Keratinocyte (primary cell): Measurements from ENCODE around the gene HBQ1. TPM values are rescaled to one million over a fixed set of nuclear protein-coding genes. Genes with fewer than 3 reads are reported as not detected.

ENCODE experiments used
- DNase-seq: peaks from one replicate; pipeline ENCODE4 v3.0.0-alpha.2; 2011; ENCODE audit warnings: low read depth, missing footprints, low spot score
- FAIRE-seq: peaks from 2 replicates; lab custom pipeline; 2011; peaks lifted over from hg19 to GRCh38; lab: Jason Lieb, UNC
- H2AFZ ChIP-seq: 2 replicates; pipeline ENCODE4 v1.6.0; 2012; ENCODE audit warnings: low read length, control low read depth, inconsistent platforms; ENCODE audit not compliant: control insufficient read depth
- H3K27ac ChIP-seq: 2 replicates; pipeline ENCODE4 v1.5.1; 2011; ENCODE audit warnings: low read length; ENCODE audit not compliant: control insufficient read depth, insufficient read depth
- H3K27me3 ChIP-seq: 3 replicates; pipeline ENCODE4 v1.6.0; 2011; ENCODE audit warnings: low read length; ENCODE audit not compliant: control insufficient read depth, insufficient read depth; ENCODE audit errors: extremely low read depth
- H3K36me3 ChIP-seq, 2 experiments: 2 replicates in 1 of 2; 3 replicates in 1 of 2; pipeline ENCODE4 v1.5.1; 2011; ENCODE audit warnings: low read length in 2 of 2, mild to moderate bottlenecking in 1 of 2; ENCODE audit not compliant: control insufficient read depth in 2 of 2, insufficient read depth in 2 of 2; ENCODE audit errors: extremely low read depth in 1 of 2
- H3K4me1 ChIP-seq: 3 replicates; pipeline ENCODE4 v1.5.1; 2011; ENCODE audit warnings: low read length; ENCODE audit not compliant: control insufficient read depth, insufficient read depth; ENCODE audit errors: extremely low read depth
- H3K4me2 ChIP-seq: 3 replicates; pipeline ENCODE4 v1.6.0; 2011; ENCODE audit warnings: low read depth, low read length; ENCODE audit not compliant: control insufficient read depth, insufficient read depth; ENCODE audit errors: extremely low read depth
- H3K4me3 ChIP-seq, 3 experiments: fragments of 200-600 bp in 1 of 3; sonication (generic) in 1 of 3; 2 replicates in 2 of 3; 3 replicates in 1 of 3; pipeline ENCODE4 v1.5.1; 2011 to 2016; ENCODE audit warnings: low read length in 3 of 3, mild to moderate bottlenecking in 3 of 3, control low read depth in 2 of 3, inconsistent platforms in 1 of 3, low read depth in 1 of 3, mixed read lengths in 1 of 3, mixed run types in 1 of 3, moderate library complexity in 1 of 3; ENCODE audit not compliant: control insufficient read depth in 2 of 3, insufficient read depth in 2 of 3; ENCODE audit errors: extremely low read depth in 1 of 3
- H3K79me2 ChIP-seq: 2 replicates; pipeline ENCODE4 v1.6.0; 2012; ENCODE audit warnings: low read length; ENCODE audit not compliant: control insufficient read depth, insufficient read depth
- H3K9ac ChIP-seq: 3 replicates; pipeline ENCODE4 v1.6.0; 2011; ENCODE audit warnings: low read length; ENCODE audit not compliant: control insufficient read depth, insufficient read depth; ENCODE audit errors: extremely low read depth
- H3K9me1 ChIP-seq: 3 replicates; pipeline ENCODE4 v1.6.0; 2011; ENCODE audit warnings: low read length; ENCODE audit not compliant: control insufficient read depth, insufficient read depth; ENCODE audit errors: extremely low read depth
- H3K9me3 ChIP-seq: 2 replicates; pipeline ENCODE4 v1.5.1; 2012; ENCODE audit warnings: low read depth, low read length; ENCODE audit not compliant: control insufficient read depth
- H4K20me1 ChIP-seq: 3 replicates; pipeline ENCODE4 v1.6.0; 2011; ENCODE audit warnings: low read length; ENCODE audit not compliant: control insufficient read depth, insufficient read depth; ENCODE audit errors: extremely low read depth
- EZH2 ChIP-seq: IDR thresholded peaks from one replicate; pipeline ENCODE4 v1.6.1; 2012; ENCODE audit warnings: inconsistent platforms, mild to moderate bottlenecking, low read length, moderate library complexity
- dilution Hi-C: fragments of 300-500 bp; cut with MboI; formaldehyde crosslinking; loops from one replicate; pipeline ENCODE4 v1.7.0; 2020; ENCODE audit warnings: low sequenced_read_pairs; ENCODE audit not compliant: extremely low pct_ligation_motif_present
- polyA minus RNA-seq, 3 experiments: library from RNA; depleted of rRNA, polyadenylated mRNA; stranded (reverse); fragments of >200 nt; gene quantifications; 1 replicate in 1 of 3; 2 replicates in 1 of 3; 3 replicates in 1 of 3; pipeline ENCODE4 v1.2.3, GENCODE V29; 2011
- polyA plus RNA-seq, 5 experiments: library from polyadenylated mRNA; depleted of rRNA in 3 of 5; stranded (reverse) in 3 of 5; stranded (forward) in 1 of 5; unstranded in 1 of 5; fragments of >200 nt; gene quantifications; 1 replicate in 1 of 5; 2 replicates in 3 of 5; 3 replicates in 1 of 5; pipeline versions ENCODE4 v1.2.1 to v1.2.3, GENCODE V29; 2011 to 2012; ENCODE audit warnings: missing spikeins in 2 of 5, low read depth in 1 of 5, low replicate concordance in 1 of 5
- TF ChIP-seq, protein P1 (sequence below), 3 experiments: IDR thresholded peaks in 1 of 3; conservative IDR thresholded peaks in 1 of 3; optimal IDR thresholded peaks in 1 of 3; 2 replicates in 2 of 3; 3 replicates in 1 of 3; pipeline versions ENCODE3 to v1.5.1; 2011; ENCODE audit warnings: low read length in 3 of 3, mild to moderate bottlenecking in 3 of 3, moderate library complexity in 2 of 3, control low read depth in 1 of 3, inconsistent platforms in 1 of 3; ENCODE audit not compliant: insufficient read depth in 2 of 3; ENCODE audit errors: extremely low read depth in 1 of 3

Gene HBQ1
- polyA plus RNA-seq (0.13 to 0.89 TPM (median 0.20 TPM) in 3 replicates), polyA minus RNA-seq (not detected in 3 replicates)
- not detected for polyA plus RNA-seq (2011; ENCODE audit: low read depth)
- 0.52 and 2.1 TPM in 2 replicates for polyA plus RNA-seq (2011; cell fraction: cytosol; rRNA removed)
- 0.81 TPM in 1 of 2 replicates, not detected in the other for polyA plus RNA-seq (2011; cell fraction: nucleus; rRNA removed)
- 0.53 TPM in 1 of 2 replicates, not detected in the other for polyA plus RNA-seq (2012; ENCODE audit: low replicate concordance)
- not detected for polyA minus RNA-seq (2011; cell fraction: cytosol; rRNA and poly(A)+ RNA removed)
- polyA minus RNA-seq (2011; cell fraction: nucleus; rRNA and poly(A)+ RNA removed): not detected in 2 replicates

DNA sequence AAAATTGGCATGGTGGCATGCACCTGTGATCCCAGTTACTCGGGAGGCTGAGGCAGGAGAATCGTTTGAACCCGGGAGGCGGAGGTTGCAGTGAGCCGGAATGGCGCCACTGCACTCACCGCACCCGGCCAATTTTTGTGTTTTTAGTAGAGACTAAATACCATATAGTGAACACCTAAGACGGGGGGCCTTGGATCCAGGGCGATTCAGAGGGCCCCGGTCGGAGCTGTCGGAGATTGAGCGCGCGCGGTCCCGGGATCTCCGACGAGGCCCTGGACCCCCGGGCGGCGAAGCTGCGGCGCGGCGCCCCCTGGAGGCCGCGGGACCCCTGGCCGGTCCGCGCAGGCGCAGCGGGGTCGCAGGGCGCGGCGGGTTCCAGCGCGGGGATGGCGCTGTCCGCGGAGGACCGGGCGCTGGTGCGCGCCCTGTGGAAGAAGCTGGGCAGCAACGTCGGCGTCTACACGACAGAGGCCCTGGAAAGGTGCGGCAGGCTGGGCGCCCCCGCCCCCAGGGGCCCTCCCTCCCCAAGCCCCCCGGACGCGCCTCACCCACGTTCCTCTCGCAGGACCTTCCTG lies at the start of gene HBQ1:
Gene HBQ1, plus strand, starts transcription at position 359 of the 575 bp plus-strand sequence. Its CDS starts 28 bp downstream, at position 387.
- peaks cover 8% of the 10 kb centered on the region for H3K4me1 ChIP-seq
- no peaks in the 10 kb centered on the region for H4K20me1 ChIP-seq
- H3K9me1 ChIP-seq: no peaks in the 10 kb centered on the region
- peaks cover 0 to 4% of the 10 kb centered on the region in 2 experiments for H3K36me3 ChIP-seq
- no peak within 1 kb of the TSS for H3K27ac ChIP-seq
- no peak for DNase-seq
- H3K4me2 ChIP-seq: peak within 1 kb of the TSS; percentile 83
- dilution Hi-C loops: no loop called here
- H2AFZ ChIP-seq: no peak within 1 kb of the TSS
- H3K79me2 ChIP-seq: no peaks in the 10 kb centered on the region
- no peaks in the 10 kb centered on the region for H3K9me3 ChIP-seq
- peaks cover 47% of the 10 kb centered on the region for H3K27me3 ChIP-seq
- TF ChIP-seq, protein P1, sequence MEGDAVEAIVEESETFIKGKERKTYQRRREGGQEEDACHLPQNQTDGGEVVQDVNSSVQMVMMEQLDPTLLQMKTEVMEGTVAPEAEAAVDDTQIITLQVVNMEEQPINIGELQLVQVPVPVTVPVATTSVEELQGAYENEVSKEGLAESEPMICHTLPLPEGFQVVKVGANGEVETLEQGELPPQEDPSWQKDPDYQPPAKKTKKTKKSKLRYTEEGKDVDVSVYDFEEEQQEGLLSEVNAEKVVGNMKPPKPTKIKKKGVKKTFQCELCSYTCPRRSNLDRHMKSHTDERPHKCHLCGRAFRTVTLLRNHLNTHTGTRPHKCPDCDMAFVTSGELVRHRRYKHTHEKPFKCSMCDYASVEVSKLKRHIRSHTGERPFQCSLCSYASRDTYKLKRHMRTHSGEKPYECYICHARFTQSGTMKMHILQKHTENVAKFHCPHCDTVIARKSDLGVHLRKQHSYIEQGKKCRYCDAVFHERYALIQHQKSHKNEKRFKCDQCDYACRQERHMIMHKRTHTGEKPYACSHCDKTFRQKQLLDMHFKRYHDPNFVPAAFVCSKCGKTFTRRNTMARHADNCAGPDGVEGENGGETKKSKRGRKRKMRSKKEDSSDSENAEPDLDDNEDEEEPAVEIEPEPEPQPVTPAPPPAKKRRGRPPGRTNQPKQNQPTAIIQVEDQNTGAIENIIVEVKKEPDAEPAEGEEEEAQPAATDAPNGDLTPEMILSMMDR (optimal IDR thresholded peaks at IDR 0.05 in 1 of 3, IDR thresholded peaks at IDR 0.05 in 1 of 3, conservative IDR thresholded peaks at IDR 0.05 in 1 of 3; ENCODE audit: extremely low read depth in 1 of 3, insufficient read depth in 2 of 3, low read length in 3 of 3): peak in 1 of 3 experiments; percentile 60
- TF ChIP-seq EZH2: peak; percentile 34
- H3K9ac ChIP-seq: no peak within 1 kb of the TSS
- no peak for FAIRE-seq
- H3K4me3 ChIP-seq: peak within 1 kb of the TSS; percentile 21 to 37 (median 22)

DNA sequence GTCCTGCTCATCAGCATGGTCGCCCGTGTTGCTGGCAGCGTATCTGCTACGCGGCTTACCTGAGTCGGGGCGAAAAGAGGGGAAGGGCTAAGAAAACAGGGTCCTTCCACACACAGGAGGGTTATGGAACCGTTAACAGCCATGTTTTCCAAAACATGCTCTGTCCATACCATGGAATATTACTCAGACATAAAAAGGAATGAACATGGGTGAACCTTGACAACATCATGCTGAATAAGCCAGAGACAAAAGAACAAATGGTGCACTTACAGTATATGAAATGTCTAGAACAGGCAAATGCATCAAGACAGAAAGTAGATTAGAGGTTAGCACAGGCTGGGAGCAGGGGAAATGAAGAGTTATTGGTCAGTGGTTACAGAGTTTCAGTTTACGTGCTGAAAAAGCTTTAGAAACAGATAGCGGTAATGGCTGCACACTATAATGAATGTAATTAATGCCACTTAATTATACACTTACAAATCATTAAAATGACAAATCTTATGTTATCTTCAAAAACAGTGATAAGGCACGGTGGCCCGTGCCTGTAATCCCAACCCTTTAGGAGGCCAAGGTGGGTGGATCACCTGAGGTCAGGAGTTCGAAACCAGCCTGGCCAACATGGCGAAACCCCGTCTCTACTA lies 49.6 kb upstream of the HBQ1 start:
- Histone ChIP-seq H3K4me1 (no peaks in the 10 kb centered on the region), H3K9me3 (no peaks in the 10 kb centered on the region), H4K20me1 (no peaks in the 10 kb centered on the region), H3K9me1 (no peaks in the 10 kb centered on the region), H2AFZ (no peak overlapping the region), H3K4me3 (no peak overlapping the region), H3K9ac (no peak overlapping the region), H3K27me3 (no peaks in the 10 kb centered on the region), H3K79me2 (peaks cover 33% of the 10 kb centered on the region), H3K4me2 (no peak overlapping the region), H3K27ac (no peak overlapping the region), H3K36me3 (peaks cover 2 to 7% of the 10 kb centered on the region in 2 experiments)
- TF ChIP-seq, protein P1 (optimal IDR thresholded peaks at IDR 0.05 in 1 of 3, IDR thresholded peaks at IDR 0.05 in 1 of 3, conservative IDR thresholded peaks at IDR 0.05 in 1 of 3; ENCODE audit: extremely low read depth in 1 of 3, insufficient read depth in 2 of 3, low read length in 3 of 3): no peak
- TF ChIP-seq EZH2: no peak
- FAIRE-seq (no peak), DNase-seq (no peak)
- dilution Hi-C loops: no loop called here
